ENCODE results near the gene ANTKMT.

Gene ANTKMT

GRCh38 chr16:766008-766819 is 45.3 kb downstream of the ANTKMT start:
- H3K4me3 ChIP-seq (ENCODE audit: low read length) = no peak overlapping the region
- no peak for TF ChIP-seq ZNF274 (IDR thresholded peaks at IDR 0.05; ENCODE audit: low read depth, low read length)

- no peak for TF ChIP-seq ZNF274 (IDR thresholded peaks at IDR 0.05; ENCODE audit: low read depth, low read length)
- no peak overlapping the region for H3K4me3 ChIP-seq (ENCODE audit: low read length)
Measured at GRCh38 chr16:766820-767640, 46.1 kb downstream of the ANTKMT start.

GRCh38 chr16:767743-768235 is 46.8 kb downstream of the ANTKMT start:
- TF ChIP-seq ZNF274 (IDR thresholded peaks at IDR 0.05; ENCODE audit: low read depth, low read length) = no peak

GRCh38 chr16:768428-768827 is 47.5 kb downstream of the ANTKMT start:
- no peak for TF ChIP-seq ZNF274 (IDR thresholded peaks at IDR 0.05; ENCODE audit: low read depth, low read length)
- no peak overlapping the region for H3K4me3 ChIP-seq (ENCODE audit: low read length)

More at GRCh38 chr16:767743-768235, 46.8 kb downstream of the ANTKMT start:
- H3K4me3 ChIP-seq (ENCODE audit: low read length) = no peak overlapping the region

- H3K4me3 ChIP-seq (ENCODE audit: low read length) = no peak overlapping the region
- no peak for TF ChIP-seq ZNF274 (IDR thresholded peaks at IDR 0.05; ENCODE audit: low read depth, low read length)
Measured at GRCh38 chr16:769184-769784, 48.3 kb downstream of the ANTKMT start.

- H3K4me3 ChIP-seq (ENCODE audit: low read length) = no peak overlapping the region
- TF ChIP-seq ZNF274 (IDR thresholded peaks at IDR 0.05; ENCODE audit: low read depth, low read length) = no peak
Measured at GRCh38 chr16:769934-770333, 49.0 kb downstream of the ANTKMT start.

GRCh38 chr16:770411-770810 is 49.5 kb downstream of the ANTKMT start:
- H3K4me3 ChIP-seq (ENCODE audit: low read length) = no peak overlapping the region
- no peak for TF ChIP-seq ZNF274 (IDR thresholded peaks at IDR 0.05; ENCODE audit: low read depth, low read length)

Measured in GM08714 (cell line).